WTC11 (cell line): ENCODE measurements around the gene ANKRD13D.

Experiments
- ESRRA ChIP-seq: sonication (generic); formaldehyde crosslinking; IDR thresholded peaks from 2 replicates; pipeline ENCODE4 v1.8.1; 2022; ENCODE audit warnings: mild to moderate bottlenecking, missing genetic modification reagents, borderline replicate concordance
- NR2C2 ChIP-seq: sonication (generic); formaldehyde crosslinking; IDR thresholded peaks from 2 replicates; pipeline ENCODE4 v1.8.0; 2022; ENCODE audit warnings: mild to moderate bottlenecking, missing genetic modification reagents
- USF1 ChIP-seq: sonication (generic); formaldehyde crosslinking; IDR thresholded peaks from 2 replicates; pipeline ENCODE4 v1.8.0; 2022; ENCODE audit warnings: mild to moderate bottlenecking, missing genetic modification reagents
- ZBTB43 ChIP-seq: sonication (generic); formaldehyde crosslinking; IDR thresholded peaks from 2 replicates; pipeline ENCODE4 v1.8.1; 2023; ENCODE audit warnings: mild to moderate bottlenecking, missing genetic modification reagents
- ZNF396 ChIP-seq: fragments of 250-450 bp; sonication (Bioruptor Pico); IDR thresholded peaks from 2 replicates; pipeline ENCODE4 v1.8.0; 2021; ENCODE audit warnings: mild to moderate bottlenecking, moderate library complexity, borderline replicate concordance
- ZNF416 ChIP-seq: fragments of 250-450 bp; sonication (Bioruptor Pico); IDR thresholded peaks from 2 replicates; pipeline ENCODE4 v1.9.0; 2021; ENCODE audit warnings: mild to moderate bottlenecking, inconsistent platforms
- ZNF423 ChIP-seq: fragments of 250-450 bp; sonication (Bioruptor Pico); IDR thresholded peaks from 2 replicates; pipeline ENCODE4 v2.1.2; 2022; ENCODE audit warnings: mild to moderate bottlenecking, moderate library complexity
- ZNF512 ChIP-seq: sonication (generic); formaldehyde crosslinking; IDR thresholded peaks from 2 replicates; pipeline ENCODE4 v1.8.1; 2022; ENCODE audit warnings: missing genetic modification reagents, borderline replicate concordance
- TF ChIP-seq, protein P1 (sequence below): fragments of 200-600 bp; IDR thresholded peaks from 2 replicates; pipeline ENCODE4 v1.8.0; 2022; ENCODE audit warnings: antibody characterized with exemption
- TF ChIP-seq, protein P2 (sequence below): sonication (generic); formaldehyde crosslinking; IDR thresholded peaks from 2 replicates; pipeline ENCODE4 v1.8.0; 2022; ENCODE audit warnings: mild to moderate bottlenecking, missing genetic modification reagents

DNA sequence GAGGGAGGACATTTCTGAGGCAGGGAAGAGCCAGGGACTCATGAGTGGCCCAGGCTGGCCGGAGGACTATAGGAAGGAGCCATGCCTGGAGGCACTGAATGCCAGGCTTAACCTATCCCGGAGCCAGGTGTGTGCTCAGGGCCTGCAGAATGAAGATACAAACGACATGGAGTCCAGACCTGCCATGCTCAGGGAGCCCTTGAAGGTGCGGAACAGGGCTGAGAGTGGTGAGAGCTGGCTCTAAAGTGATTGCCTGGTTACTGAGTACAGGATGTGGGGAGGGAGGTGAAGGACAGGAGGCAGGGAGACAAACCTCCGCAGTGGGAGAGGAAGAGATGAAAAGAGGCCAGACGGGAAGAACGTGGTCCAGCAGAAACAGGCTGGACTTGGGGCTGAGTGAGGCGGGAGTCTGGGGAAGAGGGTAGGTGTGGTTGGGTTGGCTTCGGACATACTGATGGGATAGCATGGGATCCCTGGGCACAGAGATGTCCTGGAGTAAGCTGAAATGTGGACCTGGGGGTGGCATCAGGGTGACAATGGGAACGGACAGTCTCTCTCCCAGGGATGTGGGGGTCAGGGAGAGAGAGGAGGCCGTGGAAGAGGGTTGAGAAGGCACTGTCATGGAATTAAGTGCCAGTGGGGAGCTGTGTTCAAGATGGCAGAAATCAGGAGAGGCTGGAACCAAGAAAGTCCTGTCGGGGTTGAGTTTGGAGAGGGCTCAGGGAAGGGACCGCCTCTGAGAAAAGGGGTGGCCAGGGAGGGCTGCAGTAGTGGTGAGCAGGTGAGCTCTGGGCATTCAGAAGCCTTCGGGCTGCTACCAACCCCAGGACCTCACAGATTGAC, 1.5 kb upstream of the ANKRD13D start:
- TF ChIP-seq ESRRA (CRISPR knock-in tag) (no peak), ZNF416 (CRISPR knock-in tag) (no peak), ZBTB43 (CRISPR knock-in tag) (no peak), ZNF396 (CRISPR knock-in tag) (no peak), ZNF512 (CRISPR knock-in tag) (no peak), NR2C2 (CRISPR knock-in tag) (no peak), ZNF423 (no peak), USF1 (CRISPR knock-in tag) (no peak)
- TF ChIP-seq, protein P1, sequence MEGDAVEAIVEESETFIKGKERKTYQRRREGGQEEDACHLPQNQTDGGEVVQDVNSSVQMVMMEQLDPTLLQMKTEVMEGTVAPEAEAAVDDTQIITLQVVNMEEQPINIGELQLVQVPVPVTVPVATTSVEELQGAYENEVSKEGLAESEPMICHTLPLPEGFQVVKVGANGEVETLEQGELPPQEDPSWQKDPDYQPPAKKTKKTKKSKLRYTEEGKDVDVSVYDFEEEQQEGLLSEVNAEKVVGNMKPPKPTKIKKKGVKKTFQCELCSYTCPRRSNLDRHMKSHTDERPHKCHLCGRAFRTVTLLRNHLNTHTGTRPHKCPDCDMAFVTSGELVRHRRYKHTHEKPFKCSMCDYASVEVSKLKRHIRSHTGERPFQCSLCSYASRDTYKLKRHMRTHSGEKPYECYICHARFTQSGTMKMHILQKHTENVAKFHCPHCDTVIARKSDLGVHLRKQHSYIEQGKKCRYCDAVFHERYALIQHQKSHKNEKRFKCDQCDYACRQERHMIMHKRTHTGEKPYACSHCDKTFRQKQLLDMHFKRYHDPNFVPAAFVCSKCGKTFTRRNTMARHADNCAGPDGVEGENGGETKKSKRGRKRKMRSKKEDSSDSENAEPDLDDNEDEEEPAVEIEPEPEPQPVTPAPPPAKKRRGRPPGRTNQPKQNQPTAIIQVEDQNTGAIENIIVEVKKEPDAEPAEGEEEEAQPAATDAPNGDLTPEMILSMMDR = no peak
- TF ChIP-seq, protein P2, sequence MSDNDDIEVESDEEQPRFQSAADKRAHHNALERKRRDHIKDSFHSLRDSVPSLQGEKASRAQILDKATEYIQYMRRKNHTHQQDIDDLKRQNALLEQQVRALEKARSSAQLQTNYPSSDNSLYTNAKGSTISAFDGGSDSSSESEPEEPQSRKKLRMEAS = no peak
